GM18909 (cell line): ENCODE results near the gene LDLRAD2.

Source experiments
- ATAC-seq: cut with Tn5 transposase; IDR thresholded peaks from one replicate; pipeline ENCODE4 v1.9.1; 2021; ENCODE audit warnings: mild to moderate bottlenecking; ENCODE audit not compliant: unreplicated experiment, poor library complexity

LDLRAD2 gene

GRCh38 chr1:21857142-21857839 is 45.2 kb downstream of the LDLRAD2 start:
- ATAC-seq, result no peak

- ATAC-seq, result no peak
Measured at GRCh38 chr1:21857840-21858670, 46.0 kb downstream of the LDLRAD2 start.

- ATAC-seq, result no peak
Measured at GRCh38 chr1:21859669-21860179, 47.7 kb downstream of the LDLRAD2 start.

- ATAC-seq, result no peak
Measured at GRCh38 chr1:21860971-21861370, 48.9 kb downstream of the LDLRAD2 start.

- ATAC-seq, result no peak
Measured at GRCh38 chr1:21861602-21862429, 49.8 kb downstream of the LDLRAD2 start.

GRCh38 chr1:21863981-21864380 is 51.9 kb downstream of the LDLRAD2 start:
- ATAC-seq, result no peak

- ATAC-seq, result no peak
Measured at GRCh38 chr1:21864730-21865129, 52.7 kb downstream of the LDLRAD2 start.

- ATAC-seq, result peak; percentile 18
Measured at GRCh38 chr1:21865609-21865942, 53.5 kb downstream of the LDLRAD2 start.

GRCh38 chr1:21865943-21866706 is 54.1 kb downstream of the LDLRAD2 start:
- ATAC-seq, result peak; percentile 80

- no peak for ATAC-seq
Measured at GRCh38 chr1:21866707-21867043, 54.6 kb downstream of the LDLRAD2 start.

- no peak for ATAC-seq
Measured at GRCh38 chr1:21867451-21867996, 55.5 kb downstream of the LDLRAD2 start.

GRCh38 chr1:21868482-21868881 is 56.4 kb downstream of the LDLRAD2 start:
- ATAC-seq, result no peak

- no peak for ATAC-seq
Measured at GRCh38 chr1:21868941-21869454, 56.9 kb downstream of the LDLRAD2 start.

GRCh38 chr1:21869620-21870121 is 57.6 kb downstream of the LDLRAD2 start:
- no peak for ATAC-seq

GRCh38 chr1:21870611-21871010 is 58.5 kb downstream of the LDLRAD2 start:
- ATAC-seq, result no peak

- ATAC-seq, result no peak
Measured at GRCh38 chr1:21871943-21872342, 59.9 kb downstream of the LDLRAD2 start.

- no peak for ATAC-seq
Measured at GRCh38 chr1:21872445-21873079, 60.5 kb downstream of the LDLRAD2 start.

- ATAC-seq, result no peak
Measured at GRCh38 chr1:21873174-21873573, 61.1 kb downstream of the LDLRAD2 start.

GRCh38 chr1:21873761-21874160 is 61.7 kb downstream of the LDLRAD2 start:
- ATAC-seq, result no peak
